Measurements from ENCODE around the gene NHP2.
"Not testable (repeated sequence)": the region's sequence is repeated elsewhere in the genome, so short reads cannot be mapped to it uniquely, and the experiment has no call there.

- TF ChIP-seq, protein P1, sequence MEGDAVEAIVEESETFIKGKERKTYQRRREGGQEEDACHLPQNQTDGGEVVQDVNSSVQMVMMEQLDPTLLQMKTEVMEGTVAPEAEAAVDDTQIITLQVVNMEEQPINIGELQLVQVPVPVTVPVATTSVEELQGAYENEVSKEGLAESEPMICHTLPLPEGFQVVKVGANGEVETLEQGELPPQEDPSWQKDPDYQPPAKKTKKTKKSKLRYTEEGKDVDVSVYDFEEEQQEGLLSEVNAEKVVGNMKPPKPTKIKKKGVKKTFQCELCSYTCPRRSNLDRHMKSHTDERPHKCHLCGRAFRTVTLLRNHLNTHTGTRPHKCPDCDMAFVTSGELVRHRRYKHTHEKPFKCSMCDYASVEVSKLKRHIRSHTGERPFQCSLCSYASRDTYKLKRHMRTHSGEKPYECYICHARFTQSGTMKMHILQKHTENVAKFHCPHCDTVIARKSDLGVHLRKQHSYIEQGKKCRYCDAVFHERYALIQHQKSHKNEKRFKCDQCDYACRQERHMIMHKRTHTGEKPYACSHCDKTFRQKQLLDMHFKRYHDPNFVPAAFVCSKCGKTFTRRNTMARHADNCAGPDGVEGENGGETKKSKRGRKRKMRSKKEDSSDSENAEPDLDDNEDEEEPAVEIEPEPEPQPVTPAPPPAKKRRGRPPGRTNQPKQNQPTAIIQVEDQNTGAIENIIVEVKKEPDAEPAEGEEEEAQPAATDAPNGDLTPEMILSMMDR (IDR thresholded peaks at IDR 0.05; ENCODE audit: poor library complexity): not testable (repeated sequence)
- not testable (repeated sequence) for TF ChIP-seq EZH2 (IDR thresholded peaks at IDR 0.05; ENCODE audit: borderline replicate concordance); EZH2phosphoT487 (IDR thresholded peaks at IDR 0.05; ENCODE audit: low read depth, severe bottlenecking, unreplicated experiment)
These were observed 44.5 kb upstream of the NHP2 start for GRCh38 chr5:178198151-178198550.
